NOMO-1 treated with DMSO at 0.1 percent for 48 hours (cell line): Measurements from ENCODE around the gene ZNF814.
"Not testable (repeated sequence)": the region's sequence is repeated elsewhere in the genome, so short reads cannot be mapped to it uniquely, and the experiment has no call there.

Experiments used
- DNase-seq: peaks from one replicate; lab custom pipeline; 2025; ENCODE audit not compliant: unreplicated experiment; lab: John Stamatoyannopoulos, UW

Gene ZNF814

DNA sequence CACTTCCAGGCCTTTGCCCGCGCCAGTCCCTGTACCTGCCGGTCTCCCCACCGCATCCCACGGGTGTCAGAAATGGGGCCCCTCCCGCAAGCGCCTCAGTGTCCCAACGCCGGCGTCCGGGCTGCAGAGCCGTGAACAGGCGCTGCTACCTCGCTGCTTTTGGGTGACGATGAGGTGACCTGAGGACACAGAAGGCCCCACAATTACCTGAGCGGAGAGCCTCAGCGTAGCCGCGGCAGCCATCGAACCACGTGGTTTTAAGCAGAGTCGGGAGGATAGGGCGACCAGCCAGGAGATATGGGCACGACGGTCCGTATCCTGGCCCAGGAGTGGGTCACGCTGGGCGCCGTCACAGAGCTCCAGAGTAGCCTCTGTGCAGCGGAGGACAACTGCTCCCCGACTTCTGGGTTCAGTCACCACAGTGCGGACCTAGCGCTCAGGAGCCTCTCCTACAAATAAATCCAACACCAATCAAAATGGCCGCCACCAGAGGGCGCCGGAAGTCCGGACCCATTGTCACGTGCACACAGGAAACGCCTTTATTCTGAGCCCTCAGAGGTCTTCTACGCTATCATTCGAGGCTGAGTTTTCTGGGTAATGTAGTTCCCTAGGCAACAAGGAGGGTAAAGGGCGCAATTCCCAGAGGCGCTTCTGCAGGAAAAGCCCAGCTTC lies at the start of gene ZNF814:
ZNF814 (minus strand) TSS at position 478 of the 672 bp plus-strand sequence; CDS start at position 243, 235 bp downstream.
- no peak for DNase-seq

- DNase-seq = no peak
Measured at GRCh38 chr19:57935731-57936130, 46.9 kb upstream of the ZNF814 start.

DNA sequence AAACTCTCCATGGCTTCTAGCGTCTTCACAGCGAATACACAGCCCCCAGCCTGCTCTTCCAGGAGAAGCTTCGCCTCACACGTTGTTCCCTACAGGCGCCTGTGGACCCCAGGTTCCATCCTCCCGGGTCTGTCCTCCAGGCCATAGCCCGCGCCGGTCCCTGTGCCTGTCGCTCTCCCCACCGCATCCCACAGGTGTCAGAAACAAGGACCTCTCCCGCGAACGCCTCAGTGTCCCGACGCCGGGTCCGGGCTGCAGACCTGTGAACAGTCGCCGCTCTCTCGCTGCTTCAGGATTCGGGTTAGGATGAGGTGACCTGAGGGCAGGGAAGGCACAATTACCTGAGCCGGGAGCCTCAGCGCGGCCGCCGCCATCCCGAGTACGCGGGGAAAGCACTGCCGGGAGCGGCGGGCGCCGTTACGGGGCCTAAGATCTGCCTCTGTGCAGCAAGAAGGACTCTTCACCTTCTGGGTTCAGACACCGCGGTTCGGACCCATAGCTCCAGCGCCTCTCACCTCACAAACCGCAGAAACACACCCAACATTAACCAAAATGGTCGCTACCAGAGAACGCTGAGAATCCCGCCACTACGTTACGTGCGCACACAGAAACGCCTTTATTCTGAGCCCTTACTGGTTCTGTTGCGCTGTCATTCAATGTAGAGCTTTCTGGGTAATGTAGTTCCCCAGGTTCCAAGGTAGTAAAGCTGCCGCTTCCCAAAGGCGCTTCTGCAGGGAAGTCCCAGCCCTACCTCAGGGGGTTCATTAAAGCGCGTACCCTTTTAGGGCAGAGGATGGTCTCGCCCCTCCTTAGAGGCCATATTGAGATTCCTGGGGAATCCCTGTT lies 46.2 kb upstream of the ZNF814 start, which contains the start of gene ZNF418:
ZNF418 (minus strand) TSS at position 583 of the 846 bp plus-strand sequence. CDS start 1,580 bp downstream, outside the sequence.
- no peak for DNase-seq

GRCh38 chr19:57927587-57927986 lies 38.8 kb upstream of the ZNF814 start:
- DNase-seq = no peak

DNA sequence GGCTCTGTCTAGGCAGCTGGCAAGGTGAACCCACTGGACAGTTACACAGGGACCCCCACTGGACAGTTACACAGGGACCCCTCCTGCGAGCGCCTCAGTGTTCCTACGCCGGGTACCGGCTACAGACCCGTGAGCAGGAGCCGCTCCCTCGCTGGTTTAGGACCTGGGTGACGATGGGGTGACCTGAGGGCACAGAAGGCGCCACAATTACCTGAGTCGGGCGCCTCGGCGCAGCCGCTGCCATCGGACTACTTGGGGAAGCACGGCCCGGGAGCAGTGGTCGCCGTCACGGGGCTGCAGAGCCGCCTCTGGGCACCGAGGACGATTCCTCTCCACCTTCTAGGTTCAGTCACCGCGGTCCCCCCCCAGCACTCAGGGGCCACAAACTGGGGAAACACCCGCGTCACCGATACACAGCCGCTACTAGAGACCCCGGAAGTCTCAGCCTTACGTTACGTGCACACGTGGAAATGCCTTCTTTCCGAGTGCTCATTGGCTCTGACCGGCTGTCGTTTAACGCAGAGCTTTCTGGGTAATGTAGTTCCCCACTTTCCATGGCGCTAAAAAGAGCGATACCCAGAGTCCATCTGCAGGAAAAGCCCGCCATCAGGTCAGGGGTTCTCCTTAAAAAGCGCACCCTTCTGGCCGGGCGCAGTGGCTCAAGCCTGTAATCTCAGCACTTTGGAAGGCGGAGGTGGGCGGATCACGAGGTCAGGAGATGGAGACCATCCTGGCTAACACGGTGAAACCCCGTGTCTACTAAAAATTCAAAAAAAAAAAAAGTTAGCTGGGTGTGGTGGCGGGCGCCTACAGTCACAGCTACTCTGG lies 27.5 kb upstream of the ZNF814 start, which contains the start of gene ZNF417:
ZNF417 (minus strand) TSS at position 425 of the 828 bp plus-strand sequence; CDS start at position 244, 181 bp downstream.
- DNase-seq = peak; percentile 94

DNA sequence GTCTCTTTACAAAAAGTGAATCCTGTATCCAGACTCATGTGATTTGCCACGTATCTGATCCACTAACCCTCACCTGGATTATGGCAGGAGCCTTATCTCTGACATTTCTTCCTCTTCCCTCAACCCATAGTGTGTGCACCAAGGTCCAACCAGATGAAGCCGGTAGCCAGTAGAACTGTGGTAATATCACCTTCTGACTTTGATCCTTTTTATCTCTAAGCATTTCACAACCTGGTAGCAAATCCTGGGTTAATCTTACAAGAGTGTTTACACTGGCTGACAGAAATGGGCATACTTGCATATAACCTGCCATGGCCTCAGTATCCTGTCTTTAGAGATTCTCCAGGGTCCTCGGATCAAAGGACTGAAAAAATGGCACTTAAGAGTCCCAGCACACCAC lies 25.7 kb upstream of the ZNF814 start:
- DNase-seq = no peak

DNA sequence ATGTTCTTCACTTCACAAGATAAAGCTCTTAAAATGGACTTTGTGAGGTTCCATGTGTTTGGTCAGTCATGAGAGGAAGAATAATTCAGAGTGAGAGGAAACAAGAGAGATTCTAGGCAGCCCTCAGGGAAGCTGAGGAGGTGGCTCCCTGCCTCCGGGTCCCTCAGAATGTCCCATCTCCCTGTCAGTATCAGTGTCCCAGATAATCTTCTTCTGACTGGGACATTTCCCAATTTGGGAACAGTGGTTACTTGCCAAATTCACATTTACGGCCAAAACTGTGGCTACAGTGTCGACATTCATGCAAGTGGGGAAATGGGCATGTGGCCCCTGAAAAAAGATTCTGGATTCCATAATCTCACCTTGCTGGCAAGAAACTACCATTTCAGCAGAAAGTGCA lies 18.6 kb upstream of the ZNF814 start:
- no peak for DNase-seq

DNA sequence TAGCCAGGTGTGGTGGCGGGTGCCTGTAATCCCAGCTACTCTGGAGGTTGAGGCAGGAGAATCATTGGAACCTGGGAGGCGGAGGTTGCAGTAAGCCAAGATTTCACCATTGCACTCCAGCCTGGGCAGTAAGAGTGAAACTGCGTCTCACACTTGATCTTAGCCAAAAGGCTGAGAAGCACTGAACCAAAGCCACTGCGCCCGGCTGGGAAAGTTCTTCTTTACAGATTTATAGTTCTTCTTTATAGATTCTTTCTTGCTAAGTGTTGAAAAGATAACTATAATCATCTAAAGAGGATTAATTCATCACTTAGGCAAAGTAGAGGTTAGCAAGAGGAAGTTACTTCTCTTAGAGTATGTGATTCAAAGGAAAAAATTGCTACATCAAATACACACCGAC lies 16.4 kb upstream of the ZNF814 start:
- DNase-seq = no peak

- DNase-seq = no peak
Measured at GRCh38 chr19:57903618-57904184, 14.9 kb upstream of the ZNF814 start.

GRCh38 chr19:57900311-57900710 lies 11.5 kb upstream of the ZNF814 start:
- DNase-seq = no peak

- DNase-seq = not testable (repeated sequence)
Measured at GRCh38 chr19:57890706-57891105, 1.9 kb upstream of the ZNF814 start.

DNA sequence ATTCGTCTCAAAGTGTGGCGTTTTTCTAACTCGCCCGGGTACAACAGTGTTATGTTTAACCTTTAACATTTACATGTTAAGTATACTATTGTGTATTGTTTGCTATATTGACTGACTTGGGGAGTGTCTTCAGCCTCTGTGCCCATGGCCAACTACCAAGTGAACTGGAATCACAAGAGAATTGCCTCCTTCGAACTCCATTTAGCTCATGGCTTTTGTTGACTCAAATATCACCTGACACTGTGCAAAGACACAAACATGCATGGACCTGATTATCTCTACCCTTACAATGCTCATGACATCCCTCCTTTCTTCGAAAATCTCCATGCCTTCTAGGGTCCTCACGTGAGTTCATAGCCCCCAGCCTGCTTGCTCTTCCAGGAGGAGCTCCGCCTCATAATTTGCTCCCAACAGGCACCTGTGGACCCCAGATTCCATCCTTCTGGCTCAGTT lies 704 bp downstream of the ZNF814 start:
- no peak for DNase-seq

DNA sequence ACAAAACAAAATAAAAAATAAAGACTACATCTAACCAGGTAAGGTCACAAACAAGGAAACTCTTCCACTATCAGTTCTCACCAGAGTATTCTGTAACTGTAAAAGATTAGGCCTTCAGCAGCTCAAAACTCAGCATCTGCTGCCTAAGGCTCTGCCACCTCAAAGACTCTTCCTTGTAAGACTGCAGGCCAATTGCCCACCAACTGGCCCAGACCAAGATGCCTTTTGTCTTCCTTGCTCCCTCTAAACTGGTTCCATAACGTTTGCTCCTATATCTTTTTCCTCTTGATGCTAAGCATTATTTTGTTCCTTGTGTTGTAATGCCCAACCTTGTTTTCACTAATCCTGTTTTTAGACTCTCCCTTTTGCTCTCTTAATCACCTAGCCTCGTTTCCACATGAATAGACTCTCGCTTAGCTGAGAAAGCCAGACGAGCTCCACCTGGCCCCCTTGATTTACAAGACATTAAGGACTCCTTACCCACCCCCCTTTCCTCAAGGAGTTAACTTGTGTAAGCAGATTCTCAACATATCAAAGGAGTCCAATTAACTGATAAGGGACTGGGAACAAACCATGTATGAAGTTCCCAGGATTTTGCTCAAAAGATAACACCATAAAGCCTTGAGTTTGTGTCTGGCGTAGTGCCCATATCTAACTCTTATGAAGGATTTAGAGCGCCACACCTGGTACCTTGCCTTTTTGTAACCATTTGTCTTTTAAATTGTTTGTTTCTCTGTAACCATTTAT lies 1.5 kb downstream of the ZNF814 start:
- DNase-seq = no peak

DNA sequence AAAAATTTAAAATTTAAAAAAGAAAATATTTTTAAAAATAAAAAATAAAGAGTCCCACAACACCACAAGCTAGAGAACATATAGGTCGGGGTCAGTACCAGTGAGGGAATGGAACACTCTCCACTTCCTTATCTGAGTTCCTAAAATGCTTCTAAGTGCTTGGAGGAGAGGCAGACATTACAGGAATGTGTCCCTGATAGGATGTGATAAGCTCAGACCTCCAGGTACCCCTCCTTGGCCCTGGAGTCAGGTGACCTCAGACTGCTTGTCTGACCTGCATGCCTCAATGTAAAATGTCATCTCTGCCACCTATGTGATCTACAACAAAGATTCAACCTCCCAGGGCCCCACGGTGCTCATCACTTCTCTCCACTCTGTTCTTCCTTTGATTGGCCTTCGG lies 2.8 kb downstream of the ZNF814 start:
- no peak for DNase-seq

GRCh38 chr19:57873883-57874799 lies 14.7 kb downstream of the ZNF814 start:
- not testable (repeated sequence) for DNase-seq

DNA sequence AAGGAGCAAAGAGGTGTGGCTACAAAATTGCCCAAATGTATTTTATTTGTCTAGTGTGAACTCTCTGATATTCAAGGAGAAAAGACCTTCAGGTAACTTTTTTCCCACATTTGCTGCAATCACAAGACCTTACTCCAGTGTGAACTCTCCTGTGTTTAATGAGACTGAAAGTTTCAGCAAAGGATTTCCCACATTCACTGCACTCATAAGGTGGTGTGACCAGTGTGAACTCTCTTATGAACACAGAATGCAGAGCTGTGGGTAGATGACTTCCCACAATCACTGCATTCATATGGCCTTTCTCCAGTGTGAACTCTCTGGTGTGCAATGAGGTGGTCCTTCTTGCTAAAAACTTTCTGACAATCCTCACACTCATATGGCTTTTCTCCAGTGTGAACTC lies 16.4 kb downstream of the ZNF814 start:
- no peak for DNase-seq

DNA sequence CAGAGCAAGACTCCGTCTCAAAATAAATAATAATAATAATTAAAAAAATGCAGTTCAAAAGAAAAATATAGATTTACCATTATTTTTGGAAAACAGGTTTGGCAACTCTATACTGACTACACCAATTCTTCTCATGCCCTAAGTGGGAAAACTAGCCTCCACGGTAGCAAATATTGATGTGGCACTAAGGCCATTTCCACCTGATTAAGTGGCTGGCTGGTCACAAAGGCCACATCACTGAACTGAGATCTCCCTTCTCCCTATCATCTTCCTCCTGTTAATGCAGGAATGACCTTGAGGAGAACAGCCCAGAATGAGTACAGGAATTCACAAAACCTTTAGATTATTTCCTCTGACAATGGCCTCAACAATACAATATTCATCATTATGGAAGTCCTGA lies 18.6 kb downstream of the ZNF814 start:
- DNase-seq = no peak

DNA sequence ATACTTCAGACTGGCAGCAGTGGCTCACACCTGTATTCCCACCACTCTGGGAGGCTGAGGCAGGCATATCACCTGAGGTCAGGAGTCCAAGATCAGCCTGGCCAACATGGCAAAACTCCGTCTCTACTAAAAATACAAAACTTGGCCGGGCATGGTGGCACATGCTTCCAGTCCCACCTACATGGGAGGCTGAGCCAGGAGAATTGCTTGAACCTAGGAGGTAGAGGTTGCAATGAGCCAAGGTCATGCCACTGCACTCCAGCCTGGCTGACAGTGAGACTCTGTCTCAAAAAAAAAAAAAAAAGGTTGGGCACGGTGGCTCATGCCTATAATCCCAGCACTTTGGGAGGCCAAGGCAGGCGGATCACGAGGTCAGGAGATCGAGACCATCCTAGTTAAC lies 19.2 kb downstream of the ZNF814 start:
- DNase-seq = not testable (repeated sequence)

DNA sequence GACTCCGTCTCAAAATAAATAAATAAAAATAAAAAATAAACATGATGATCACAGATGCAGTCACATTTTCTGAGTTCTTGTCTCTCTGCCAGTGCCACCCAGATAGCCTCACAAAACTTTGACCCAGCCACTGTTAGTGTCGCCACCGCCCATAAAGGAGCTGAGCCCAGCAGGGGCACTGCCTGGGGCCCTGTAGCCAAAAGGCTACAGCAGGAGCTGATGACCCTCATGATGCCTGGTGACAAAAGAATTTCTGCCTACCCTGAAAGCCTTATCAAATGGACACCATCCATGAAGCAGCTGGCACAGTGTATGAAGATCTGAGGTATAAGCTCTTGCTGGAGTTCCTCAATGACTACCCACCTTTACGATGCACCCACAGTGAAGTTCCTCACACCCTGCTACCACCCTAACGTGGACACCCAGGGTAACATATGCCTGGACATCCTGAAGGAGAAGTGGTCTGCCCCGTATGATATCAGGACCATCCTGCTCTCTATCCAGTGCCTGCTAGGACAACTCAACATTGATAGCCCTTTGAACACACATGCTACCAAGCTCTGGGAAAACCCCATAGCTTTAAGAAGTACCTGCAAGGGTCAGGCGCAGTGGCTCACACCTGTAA lies 20.9 kb downstream of the ZNF814 start:
- DNase-seq = no peak
